ENCODE results near the gene ARHGAP1. TPM values are rescaled to one million over a fixed set of nuclear protein-coding genes. Genes with fewer than 3 reads are reported as not detected.

The ARHGAP1 gene
- total RNA-seq, 1 experiment from 2014 or later, result 53.0 TPM

DNA sequence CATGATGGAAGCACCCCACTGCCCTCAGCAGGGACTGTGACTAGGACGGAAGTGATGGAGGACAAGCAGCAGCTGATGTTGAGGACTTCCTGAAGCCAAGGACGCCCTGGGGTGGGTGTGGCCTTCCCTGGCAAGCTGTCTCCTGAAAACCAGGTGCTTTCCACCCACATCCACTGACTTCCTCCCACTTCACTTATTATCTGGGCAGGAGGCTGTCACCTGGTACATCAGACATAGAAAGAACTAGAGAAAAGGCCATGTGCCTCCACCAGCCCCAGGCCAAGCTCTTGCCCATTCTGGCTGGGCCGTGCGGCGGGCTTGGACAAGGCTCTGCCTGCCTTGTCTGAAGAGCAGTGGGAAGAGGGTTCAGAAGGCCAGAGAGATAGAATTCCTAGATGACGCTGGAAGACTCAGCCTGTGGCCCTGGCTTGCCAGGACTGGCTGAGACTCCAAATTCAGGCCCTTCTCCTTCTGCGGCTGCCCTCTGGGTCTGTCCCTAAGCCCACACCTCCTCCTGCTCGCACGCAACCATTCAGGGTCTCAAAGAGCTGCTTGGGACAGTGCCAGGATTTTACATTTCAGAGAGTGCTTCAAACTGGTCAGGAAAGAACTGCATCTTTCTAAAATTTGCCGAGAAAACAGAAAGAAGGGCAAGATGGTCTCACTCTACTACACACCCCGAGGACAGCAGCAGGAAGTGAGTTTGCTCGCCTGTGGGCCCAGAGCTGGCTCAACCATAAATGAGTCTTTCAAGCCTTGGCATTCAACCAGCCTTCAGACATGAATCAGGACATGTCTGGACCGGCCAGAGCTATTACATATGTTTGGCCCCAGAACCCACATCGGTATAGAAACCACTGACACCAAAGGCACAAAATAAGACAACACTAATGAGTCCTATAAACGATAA, 13.3 kb downstream of the ARHGAP1 start:
- ChIA-PET CTCF (interaction anchor here (1.3 kb wide), 1 partner anchor 13 kb away, joined by 4 read pairs; the partner anchor contains the start of genes ARHGAP1 and ZNF408), POLR2A (interaction anchor here (0.6 kb wide), 1 partner anchor 314 kb away, joined by 3 read pairs; no protein-coding TSS in a partner anchor)
- no peak for TF ChIP-seq ESRRA (CRISPR knock-in tag; IDR thresholded peaks at IDR 0.05; ENCODE audit: borderline replicate concordance)
- ATAC-seq, result no peak
- Mint-ChIP-seq H3K36me3 (peaks cover 2% of the 10 kb centered on the region; the same call in 1 of the 2 replicates), H3K27me3 (ENCODE audit: low read depth) (no peaks in the 10 kb centered on the region), H3K27ac (peak overlapping the region; percentile 55; the same call in 1 of the 2 replicates), H3K4me3 (no peak overlapping the region), H3K4me1 (no peaks in the 10 kb centered on the region), H3K9me3 (no peaks in the 10 kb centered on the region)
- no peak for DNase-seq (ENCODE audit: low spot score)

GRCh38 chr11:46684367-46684766, 16.1 kb downstream of the ARHGAP1 start:
- ChIA-PET CTCF (interaction anchor here (0.7 to 1.4 kb wide), 2 partner anchors 17 to 155 kb away, joined by 3 to 4 read pairs; partner anchors contain the start of gene ZNF408), POLR2A (no interaction called here)
- Mint-ChIP-seq H3K4me1 (no peaks in the 10 kb centered on the region), H3K27ac (peak overlapping the region; percentile 53; the same call in 1 of the 2 replicates), H3K4me3 (no peak overlapping the region), H3K36me3 (peaks cover 6% of the 10 kb centered on the region; the same call in 1 of the 2 replicates), H3K9me3 (no peaks in the 10 kb centered on the region), H3K27me3 (ENCODE audit: low read depth) (no peaks in the 10 kb centered on the region)
- DNase-seq (ENCODE audit: low spot score) (no peak), ATAC-seq (no peak)
- TF ChIP-seq ZNF263 (CRISPR knock-in tag; IDR thresholded peaks at IDR 0.05; ENCODE audit: low read depth) (no peak), GABPB1 (CRISPR knock-in tag; IDR thresholded peaks at IDR 0.05) (no peak), SMAD4 (CRISPR knock-in tag; IDR thresholded peaks at IDR 0.05) (no peak), ZNF121 (CRISPR knock-in tag; IDR thresholded peaks at IDR 0.05) (no peak)

- TF ChIP-seq FOXJ3 (CRISPR knock-in tag; IDR thresholded peaks at IDR 0.05; ENCODE audit: borderline replicate concordance) (no peak), MYBL2 (CRISPR knock-in tag; IDR thresholded peaks at IDR 0.05) (no peak), ELF4 (CRISPR knock-in tag; IDR thresholded peaks at IDR 0.05; ENCODE audit: low read depth) (no peak), IRF1 (CRISPR knock-in tag; IDR thresholded peaks at IDR 0.05) (no peak), ETV6 (CRISPR knock-in tag; IDR thresholded peaks at IDR 0.05) (no peak), FOXK1 (CRISPR knock-in tag; IDR thresholded peaks at IDR 0.05) (no peak), ZSCAN18 (CRISPR knock-in tag; IDR thresholded peaks at IDR 0.05) (no peak), ATF1 (CRISPR knock-in tag; IDR thresholded peaks at IDR 0.05) (no peak), JUN (CRISPR knock-in tag; IDR thresholded peaks at IDR 0.05) (no peak), ZNF232 (CRISPR knock-in tag; IDR thresholded peaks at IDR 0.05) (no peak), ZBTB21 (CRISPR knock-in tag; IDR thresholded peaks at IDR 0.05; ENCODE audit: borderline replicate concordance) (no peak)
- TF ChIP-seq, protein P1, sequence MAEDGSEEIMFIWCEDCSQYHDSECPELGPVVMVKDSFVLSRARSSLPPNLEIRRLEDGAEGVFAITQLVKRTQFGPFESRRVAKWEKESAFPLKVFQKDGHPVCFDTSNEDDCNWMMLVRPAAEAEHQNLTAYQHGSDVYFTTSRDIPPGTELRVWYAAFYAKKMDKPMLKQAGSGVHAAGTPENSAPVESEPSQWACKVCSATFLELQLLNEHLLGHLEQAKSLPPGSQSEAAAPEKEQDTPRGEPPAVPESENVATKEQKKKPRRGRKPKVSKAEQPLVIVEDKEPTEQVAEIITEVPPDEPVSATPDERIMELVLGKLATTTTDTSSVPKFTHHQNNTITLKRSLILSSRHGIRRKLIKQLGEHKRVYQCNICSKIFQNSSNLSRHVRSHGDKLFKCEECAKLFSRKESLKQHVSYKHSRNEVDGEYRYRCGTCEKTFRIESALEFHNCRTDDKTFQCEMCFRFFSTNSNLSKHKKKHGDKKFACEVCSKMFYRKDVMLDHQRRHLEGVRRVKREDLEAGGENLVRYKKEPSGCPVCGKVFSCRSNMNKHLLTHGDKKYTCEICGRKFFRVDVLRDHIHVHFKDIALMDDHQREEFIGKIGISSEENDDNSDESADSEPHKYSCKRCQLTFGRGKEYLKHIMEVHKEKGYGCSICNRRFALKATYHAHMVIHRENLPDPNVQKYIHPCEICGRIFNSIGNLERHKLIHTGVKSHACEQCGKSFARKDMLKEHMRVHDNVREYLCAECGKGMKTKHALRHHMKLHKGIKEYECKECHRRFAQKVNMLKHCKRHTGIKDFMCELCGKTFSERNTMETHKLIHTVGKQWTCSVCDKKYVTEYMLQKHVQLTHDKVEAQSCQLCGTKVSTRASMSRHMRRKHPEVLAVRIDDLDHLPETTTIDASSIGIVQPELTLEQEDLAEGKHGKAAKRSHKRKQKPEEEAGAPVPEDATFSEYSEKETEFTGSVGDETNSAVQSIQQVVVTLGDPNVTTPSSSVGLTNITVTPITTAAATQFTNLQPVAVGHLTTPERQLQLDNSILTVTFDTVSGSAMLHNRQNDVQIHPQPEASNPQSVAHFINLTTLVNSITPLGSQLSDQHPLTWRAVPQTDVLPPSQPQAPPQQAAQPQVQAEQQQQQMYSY (CRISPR knock-in tag; IDR thresholded peaks at IDR 0.05), result no peak
- TF ChIP-seq, protein P2, sequence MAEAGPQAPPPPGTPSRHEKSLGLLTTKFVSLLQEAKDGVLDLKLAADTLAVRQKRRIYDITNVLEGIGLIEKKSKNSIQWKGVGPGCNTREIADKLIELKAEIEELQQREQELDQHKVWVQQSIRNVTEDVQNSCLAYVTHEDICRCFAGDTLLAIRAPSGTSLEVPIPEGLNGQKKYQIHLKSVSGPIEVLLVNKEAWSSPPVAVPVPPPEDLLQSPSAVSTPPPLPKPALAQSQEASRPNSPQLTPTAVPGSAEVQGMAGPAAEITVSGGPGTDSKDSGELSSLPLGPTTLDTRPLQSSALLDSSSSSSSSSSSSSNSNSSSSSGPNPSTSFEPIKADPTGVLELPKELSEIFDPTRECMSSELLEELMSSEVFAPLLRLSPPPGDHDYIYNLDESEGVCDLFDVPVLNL (CRISPR knock-in tag; IDR thresholded peaks at IDR 0.05; ENCODE audit: borderline replicate concordance, low read depth), result no peak
- ChIA-PET CTCF (interaction anchor here (1.4 kb wide), 1 partner anchor 154 kb away, joined by 3 read pairs; no protein-coding TSS in a partner anchor), POLR2A (interaction anchor here (0.6 kb wide), 1 partner anchor 167 kb away, joined by 6 read pairs; no protein-coding TSS in a partner anchor)
- Mint-ChIP-seq H3K4me3 (no peak overlapping the region), H3K27ac (no peak overlapping the region), H3K36me3 (peaks cover 6% of the 10 kb centered on the region; the same call in 1 of the 2 replicates), H3K4me1 (no peaks in the 10 kb centered on the region), H3K9me3 (no peaks in the 10 kb centered on the region), H3K27me3 (ENCODE audit: low read depth) (no peaks in the 10 kb centered on the region)
- ATAC-seq (no peak), DNase-seq (ENCODE audit: low spot score) (no peak)
Measured at GRCh38 chr11:46682773-46683752, 17.4 kb downstream of the ARHGAP1 start.
